ENCODE data around the gene EGFLAM. TPM values are rescaled to one million over a fixed set of nuclear protein-coding genes. Genes with fewer than 3 reads are reported as not detected.

Gene EGFLAM
- total and polyA plus RNA-seq, 2 experiments from 2014 or later: 0.24 to 1.9 TPM

- no peaks in the 10 kb centered on the region for H3K9me3 Mint-ChIP-seq
- DNase-seq (ENCODE audit: low spot score) (peak; percentile 41), ATAC-seq (peak; percentile 67)
- H3K27me3 Mint-ChIP-seq (ENCODE audit: insufficient read depth, low read depth, poor library complexity): no peaks in the 10 kb centered on the region
- Histone ChIP-seq H2AFZ (no peak overlapping the region), H3K9me2 (ENCODE audit: insufficient read depth) (no peaks in the 10 kb centered on the region), H3K79me2 (replicated peaks; ENCODE audit: insufficient read depth) (no peaks in the 10 kb centered on the region), H3K4me3 (no peak overlapping the region), H4K20me1 (replicated peaks; ENCODE audit: insufficient read depth) (no peaks in the 10 kb centered on the region), H3K4me1 (ENCODE audit: insufficient read depth) (no peaks in the 10 kb centered on the region), H3K27me3 (ENCODE audit: insufficient read depth) (no peaks in the 10 kb centered on the region), H3K27ac (ENCODE audit: low read depth) (no peak overlapping the region), H3K4me2 (no peak overlapping the region), H3K36me3 (ENCODE audit: insufficient read depth) (no peaks in the 10 kb centered on the region), H3F3A (replicated peaks; ENCODE audit: low read depth) (no peaks in the 10 kb centered on the region)
- H3K36me3 Mint-ChIP-seq (ENCODE audit: low read depth): no peaks in the 10 kb centered on the region
- TF ChIP-seq, protein P1, sequence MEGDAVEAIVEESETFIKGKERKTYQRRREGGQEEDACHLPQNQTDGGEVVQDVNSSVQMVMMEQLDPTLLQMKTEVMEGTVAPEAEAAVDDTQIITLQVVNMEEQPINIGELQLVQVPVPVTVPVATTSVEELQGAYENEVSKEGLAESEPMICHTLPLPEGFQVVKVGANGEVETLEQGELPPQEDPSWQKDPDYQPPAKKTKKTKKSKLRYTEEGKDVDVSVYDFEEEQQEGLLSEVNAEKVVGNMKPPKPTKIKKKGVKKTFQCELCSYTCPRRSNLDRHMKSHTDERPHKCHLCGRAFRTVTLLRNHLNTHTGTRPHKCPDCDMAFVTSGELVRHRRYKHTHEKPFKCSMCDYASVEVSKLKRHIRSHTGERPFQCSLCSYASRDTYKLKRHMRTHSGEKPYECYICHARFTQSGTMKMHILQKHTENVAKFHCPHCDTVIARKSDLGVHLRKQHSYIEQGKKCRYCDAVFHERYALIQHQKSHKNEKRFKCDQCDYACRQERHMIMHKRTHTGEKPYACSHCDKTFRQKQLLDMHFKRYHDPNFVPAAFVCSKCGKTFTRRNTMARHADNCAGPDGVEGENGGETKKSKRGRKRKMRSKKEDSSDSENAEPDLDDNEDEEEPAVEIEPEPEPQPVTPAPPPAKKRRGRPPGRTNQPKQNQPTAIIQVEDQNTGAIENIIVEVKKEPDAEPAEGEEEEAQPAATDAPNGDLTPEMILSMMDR (conservative IDR thresholded peaks at IDR 0.05; ENCODE audit: low read depth in 2 of 2): peak; percentile 37 to 46
- TF ChIP-seq JUNB (IDR thresholded peaks at IDR 0.05; ENCODE audit: unreplicated experiment) (no peak), CREB1 (CRISPR knock-in tag; IDR thresholded peaks at IDR 0.05; ENCODE audit: low read depth) (no peak)
- TF ChIP-seq, protein P2, sequence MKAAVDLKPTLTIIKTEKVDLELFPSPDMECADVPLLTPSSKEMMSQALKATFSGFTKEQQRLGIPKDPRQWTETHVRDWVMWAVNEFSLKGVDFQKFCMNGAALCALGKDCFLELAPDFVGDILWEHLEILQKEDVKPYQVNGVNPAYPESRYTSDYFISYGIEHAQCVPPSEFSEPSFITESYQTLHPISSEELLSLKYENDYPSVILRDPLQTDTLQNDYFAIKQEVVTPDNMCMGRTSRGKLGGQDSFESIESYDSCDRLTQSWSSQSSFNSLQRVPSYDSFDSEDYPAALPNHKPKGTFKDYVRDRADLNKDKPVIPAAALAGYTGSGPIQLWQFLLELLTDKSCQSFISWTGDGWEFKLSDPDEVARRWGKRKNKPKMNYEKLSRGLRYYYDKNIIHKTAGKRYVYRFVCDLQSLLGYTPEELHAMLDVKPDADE (IDR thresholded peaks at IDR 0.05): no peak
- H3K27ac Mint-ChIP-seq: no peak overlapping the region
- H3K4me3 Mint-ChIP-seq: no peak overlapping the region
- H3K4me1 Mint-ChIP-seq: no peaks in the 10 kb centered on the region
These were observed 225.5 kb downstream of the EGFLAM start for GRCh38 chr5:38483805-38484398.

GRCh38 chr5:38494175-38494574, 235.8 kb downstream of the EGFLAM start:
- H3K9me2 ChIP-seq (ENCODE audit: insufficient read depth): no peaks in the 10 kb centered on the region
- DNase-seq (ENCODE audit: low spot score) (no peak), ATAC-seq (no peak)
- no peak overlapping the region for H2AFZ ChIP-seq
- H4K20me1 ChIP-seq (replicated peaks; ENCODE audit: insufficient read depth): no peaks in the 10 kb centered on the region; the same call in 1 of the 2 replicates
- no peaks in the 10 kb centered on the region for H3K9me3 Mint-ChIP-seq
- H3K4me2 ChIP-seq: no peak overlapping the region
- no peaks in the 10 kb centered on the region for H3K4me1 Mint-ChIP-seq
- no peaks in the 10 kb centered on the region for H3K36me3 ChIP-seq (ENCODE audit: insufficient read depth)
- H3K36me3 Mint-ChIP-seq (ENCODE audit: low read depth): no peaks in the 10 kb centered on the region; the same call in 2 of the 3 replicates
- no peak overlapping the region for H3K27ac ChIP-seq (ENCODE audit: low read depth)
- H3K27me3 ChIP-seq (ENCODE audit: insufficient read depth): no peaks in the 10 kb centered on the region
- H3K4me1 ChIP-seq (ENCODE audit: insufficient read depth): no peaks in the 10 kb centered on the region
- H3K4me3 ChIP-seq: no peak overlapping the region
- no peak overlapping the region for H3K4me3 Mint-ChIP-seq
- H3K27me3 Mint-ChIP-seq (ENCODE audit: insufficient read depth, low read depth, poor library complexity): no peaks in the 10 kb centered on the region
- no peaks in the 10 kb centered on the region for H3F3A ChIP-seq (replicated peaks; ENCODE audit: low read depth)
- H3K79me2 ChIP-seq (replicated peaks; ENCODE audit: insufficient read depth): no peaks in the 10 kb centered on the region
- TF ChIP-seq, protein P2 (IDR thresholded peaks at IDR 0.05): no peak
- TF ChIP-seq POLR2AphosphoS5 (IDR thresholded peaks at IDR 0.05; ENCODE audit: low read depth) (no peak), ZNF462 (CRISPR knock-in tag; IDR thresholded peaks at IDR 0.05) (no peak)
- no peak overlapping the region for H3K27ac Mint-ChIP-seq

Data from GM23338 (cell line).